Tibial nerve (tissue), 4 donors: ENCODE results near the gene THSD4. TPM values are rescaled to one million over a fixed set of nuclear protein-coding genes. Genes with fewer than 3 reads are reported as not detected.
"Not testable (repeated sequence)": the region's sequence is repeated elsewhere in the genome, so short reads cannot be mapped to it uniquely, and the experiment has no call there.

Experiments used
- DNase-seq, 2 donors: peaks; one replicate each; pipeline ENCODE4 v3.0.0-alpha.2; 2019; ENCODE audit warnings: low spot score in 2 of 2
- H3K27ac ChIP-seq, 4 donors: fragments of 200-600 bp; sonication (generic) in 3 of 4; one replicate each; pipeline ENCODE4 v1.5.1; 2017 to 2019; ENCODE audit warnings: mild to moderate bottlenecking in 1 of 4
- H3K27me3 ChIP-seq, 2 donors: fragments of 200-600 bp; sonication (generic) in 1 of 2; one replicate each; pipeline versions ENCODE4 v1.5.1 to v1.6.0; 2017 to 2019
- H3K36me3 ChIP-seq, 3 donors: fragments of 200-600 bp; sonication (generic); one replicate each; pipeline ENCODE4 v1.5.1; 2018 to 2019
- H3K4me1 ChIP-seq, 4 donors: fragments of 200-600 bp; sonication (generic) in 3 of 4; one replicate each; pipeline ENCODE4 v1.5.1; 2017 to 2019
- H3K4me3 ChIP-seq, 4 donors: fragments of 200-600 bp; sonication (generic) in 3 of 4; one replicate each; pipeline ENCODE4 v1.5.1; 2017 to 2019; ENCODE audit warnings: mild to moderate bottlenecking in 1 of 4, moderate library complexity in 1 of 4
- H3K9me3 ChIP-seq, 4 donors: fragments of 200-600 bp; sonication (generic) in 3 of 4; one replicate each; pipeline ENCODE4 v1.5.1; 2017 to 2019
- EP300 ChIP-seq, 2 donors: sonication (generic); formaldehyde crosslinking; IDR thresholded peaks; one replicate each; pipeline ENCODE4 v1.6.1; 2017; ENCODE audit warnings: antibody characterized with exemption in 2 of 2, mild to moderate bottlenecking in 1 of 2
- POLR2A ChIP-seq, 2 donors: fragments of 450-650 bp; IDR thresholded peaks; one replicate each; pipeline ENCODE4 v1.6.1; 2017; ENCODE audit warnings: antibody characterized with exemption in 2 of 2, mild to moderate bottlenecking in 2 of 2, moderate library complexity in 2 of 2
- WGBS, 2 donors: methylation state at CpG; one replicate each; pipeline ENCODE4 v1.1.5; 2018; 5-methylcytosine and 5-hydroxymethylcytosine counted together
- total RNA-seq, 4 donors: library from RNA; depleted of rRNA; stranded (reverse); fragments of >200 nt; gene quantifications; one replicate each; pipeline ENCODE4 v1.1.0, GENCODE V29; 2016
- TF ChIP-seq, protein P1 (sequence below), 5 experiments: fragments of 200-600 bp in 3 of 5; fragments of 450-650 bp in 2 of 5; sonication (generic) in 3 of 5; IDR thresholded peaks; one replicate each; pipeline ENCODE4 v1.5.1; 2016 to 2019; ENCODE audit warnings: antibody characterized with exemption in 5 of 5, mild to moderate bottlenecking in 3 of 5, moderate library complexity in 2 of 5

The THSD4 gene
- total RNA-seq, 4 donors from 2014 or later: 9.6 to 25.1 (median 21.2) TPM

DNA sequence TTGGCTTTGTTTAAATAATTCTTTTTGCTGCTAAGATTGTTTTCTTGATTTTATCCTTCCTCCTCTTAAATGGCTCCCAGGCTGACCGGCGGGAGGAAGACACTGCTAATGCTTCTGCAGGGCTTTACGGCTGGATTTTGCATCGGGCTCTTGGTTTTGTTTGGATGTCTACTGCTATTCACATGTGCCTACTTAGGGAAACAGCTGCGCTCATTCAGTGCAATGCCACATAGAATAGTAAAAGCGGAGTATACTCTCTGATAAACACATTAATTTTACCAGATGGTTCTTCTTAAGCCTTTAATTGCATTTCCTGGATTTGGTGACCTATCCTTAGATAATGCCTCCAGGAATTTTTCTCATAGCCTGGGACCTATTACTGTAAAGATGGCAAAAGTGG lies 146.6 kb downstream of the THSD4 start:
- TF ChIP-seq EP300 (IDR thresholded peaks at IDR 0.05) (no peak), POLR2A (IDR thresholded peaks at IDR 0.05) (no peak)
- TF ChIP-seq, protein P1, sequence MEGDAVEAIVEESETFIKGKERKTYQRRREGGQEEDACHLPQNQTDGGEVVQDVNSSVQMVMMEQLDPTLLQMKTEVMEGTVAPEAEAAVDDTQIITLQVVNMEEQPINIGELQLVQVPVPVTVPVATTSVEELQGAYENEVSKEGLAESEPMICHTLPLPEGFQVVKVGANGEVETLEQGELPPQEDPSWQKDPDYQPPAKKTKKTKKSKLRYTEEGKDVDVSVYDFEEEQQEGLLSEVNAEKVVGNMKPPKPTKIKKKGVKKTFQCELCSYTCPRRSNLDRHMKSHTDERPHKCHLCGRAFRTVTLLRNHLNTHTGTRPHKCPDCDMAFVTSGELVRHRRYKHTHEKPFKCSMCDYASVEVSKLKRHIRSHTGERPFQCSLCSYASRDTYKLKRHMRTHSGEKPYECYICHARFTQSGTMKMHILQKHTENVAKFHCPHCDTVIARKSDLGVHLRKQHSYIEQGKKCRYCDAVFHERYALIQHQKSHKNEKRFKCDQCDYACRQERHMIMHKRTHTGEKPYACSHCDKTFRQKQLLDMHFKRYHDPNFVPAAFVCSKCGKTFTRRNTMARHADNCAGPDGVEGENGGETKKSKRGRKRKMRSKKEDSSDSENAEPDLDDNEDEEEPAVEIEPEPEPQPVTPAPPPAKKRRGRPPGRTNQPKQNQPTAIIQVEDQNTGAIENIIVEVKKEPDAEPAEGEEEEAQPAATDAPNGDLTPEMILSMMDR (IDR thresholded peaks at IDR 0.05): no peak
- WGBS, 2 donors: 42 to 54% methylated on average over 6 of the region's 6 CpGs
- no peak overlapping the region for H3K27ac ChIP-seq

DNA sequence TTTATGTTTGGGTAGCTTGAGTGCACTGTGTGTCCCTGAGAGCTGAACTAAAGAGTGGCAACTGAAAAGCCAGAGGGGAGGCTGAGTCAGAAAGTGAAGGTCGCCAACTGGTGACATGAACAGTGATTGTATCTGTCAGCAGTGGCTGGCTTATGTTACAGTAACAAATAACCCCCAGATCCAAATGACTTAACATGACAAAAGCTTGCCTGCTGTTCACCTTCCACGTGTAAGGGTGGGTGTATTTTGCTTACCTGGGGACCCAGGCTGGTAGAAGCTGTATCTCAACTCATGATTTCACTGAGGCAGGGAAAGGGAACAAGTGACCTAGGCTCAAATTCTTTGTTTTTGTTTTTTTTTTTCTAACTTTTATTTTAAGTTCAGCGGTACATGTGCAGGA lies 147.3 kb downstream of the THSD4 start:
- Histone ChIP-seq H3K27me3 (no peaks in the 10 kb centered on the region), H3K27ac (no peak overlapping the region), H3K4me3 (no peak overlapping the region), H3K9me3 (peaks cover 0 to 11% (median 0%) of the 10 kb centered on the region in 4 donors), H3K4me1 (no peaks in the 10 kb centered on the region), H3K36me3 (no peaks in the 10 kb centered on the region)
- 64 to 74% methylated on average over 3 of the region's 3 CpGs for WGBS, 2 donors
- TF ChIP-seq POLR2A (IDR thresholded peaks at IDR 0.05): no peak
- TF ChIP-seq EP300 (IDR thresholded peaks at IDR 0.05): no peak
- TF ChIP-seq, protein P1 (IDR thresholded peaks at IDR 0.05): no peak
- no peak for DNase-seq

More for the DNA sequence above, 146.6 kb downstream of the THSD4 start:
- no peaks in the 10 kb centered on the region for H3K4me1 ChIP-seq
- peaks cover 0 to 11% (median 0%) of the 10 kb centered on the region in 4 donors for H3K9me3 ChIP-seq
- H3K36me3 ChIP-seq: no peaks in the 10 kb centered on the region
- DNase-seq: no peak
- H3K27me3 ChIP-seq: no peaks in the 10 kb centered on the region
- no peak overlapping the region for H3K4me3 ChIP-seq

GRCh38 chr15:71265606-71266005 lies 150.3 kb downstream of the THSD4 start:
- H3K27me3 ChIP-seq, DNase-seq, H3K27ac ChIP-seq, H3K36me3 ChIP-seq, H3K4me1 ChIP-seq, H3K4me3 ChIP-seq: not testable (repeated sequence)
- peaks cover 0 to 15% (median 0%) of the 10 kb centered on the region in 4 donors for H3K9me3 ChIP-seq
- WGBS, 2 donors: 57 to 77% methylated on average over 7 to 8 of the region's 11 CpGs

DNA sequence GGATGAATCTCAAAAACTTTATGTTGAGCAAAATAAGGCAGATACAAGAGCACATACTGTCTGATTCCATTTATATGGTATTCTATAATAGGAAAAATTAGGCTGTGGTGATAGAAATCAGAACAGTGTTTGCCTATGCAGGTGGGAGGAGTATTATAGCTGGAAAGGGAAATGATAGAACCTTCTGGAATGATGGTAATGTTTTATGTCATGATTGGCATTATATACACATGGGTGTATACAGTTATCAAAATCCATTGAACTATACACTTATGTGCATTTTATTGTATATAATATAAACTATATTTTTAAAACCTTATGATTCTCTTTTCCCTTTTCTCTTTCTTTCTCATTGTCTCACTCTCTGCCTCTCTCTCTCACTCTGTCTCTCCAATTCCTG lies 156.1 kb downstream of the THSD4 start:
- H3K9me3 ChIP-seq: peaks cover 0 to 8% (median 0%) of the 10 kb centered on the region in 4 donors
- DNase-seq: no peak
- H3K4me3 ChIP-seq: no peak overlapping the region
- no peak overlapping the region for H3K27ac ChIP-seq
- H3K4me1 ChIP-seq: no peaks in the 10 kb centered on the region
- H3K27me3 ChIP-seq: no peaks in the 10 kb centered on the region
- H3K36me3 ChIP-seq: no peaks in the 10 kb centered on the region
- TF ChIP-seq, protein P1 (IDR thresholded peaks at IDR 0.05): no peak
- no peak for TF ChIP-seq EP300 (IDR thresholded peaks at IDR 0.05)
- TF ChIP-seq POLR2A (IDR thresholded peaks at IDR 0.05): no peak

DNA sequence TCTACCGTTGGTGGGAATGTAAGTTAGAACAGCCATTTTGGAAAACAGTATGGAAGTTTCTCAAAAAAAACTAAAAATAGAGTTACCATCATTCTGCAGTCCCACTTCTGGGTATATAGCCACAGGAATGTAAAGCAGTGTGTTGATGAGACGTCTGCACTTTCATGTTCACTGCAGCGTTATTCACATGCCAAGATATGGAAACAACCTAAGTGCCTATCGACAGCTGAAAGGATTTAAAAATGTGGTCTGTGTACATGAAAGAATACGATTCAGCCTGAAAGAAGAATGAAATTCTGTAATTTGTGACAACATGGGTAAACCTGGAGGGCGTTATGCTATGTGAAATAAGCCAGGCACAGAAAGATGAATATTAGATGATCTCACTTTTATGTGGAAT lies 157.7 kb downstream of the THSD4 start:
- Histone ChIP-seq H3K9me3 (peaks cover 0 to 8% (median 0%) of the 10 kb centered on the region in 4 donors), H3K4me3 (no peak overlapping the region), H3K4me1 (peaks cover 0 to under 1% (median 0%) of the 10 kb centered on the region in 4 donors), H3K27me3 (no peaks in the 10 kb centered on the region), H3K27ac (no peak overlapping the region), H3K36me3 (no peaks in the 10 kb centered on the region)
- 54 to 55% methylated on average over 6 of the region's 6 CpGs for WGBS, 2 donors
- TF ChIP-seq EP300 (IDR thresholded peaks at IDR 0.05) (no peak), POLR2A (IDR thresholded peaks at IDR 0.05) (no peak)
- TF ChIP-seq, protein P1 (IDR thresholded peaks at IDR 0.05): no peak
- DNase-seq: no peak
